Measurements from ENCODE around the gene RPL18A.

The RPL18A gene

GRCh38 chr19:17877696-17878095 is 18.0 kb downstream of the RPL18A start:
- Histone ChIP-seq H3K4me3 (ENCODE audit: low read depth in 1 of 2, low read length in 2 of 2) (no peak overlapping the region), H3K79me2 (ENCODE audit: insufficient read depth, low read length) (no peaks in the 10 kb centered on the region), H3K27ac (ENCODE audit: low read length) (no peak overlapping the region), H2AFZ (ENCODE audit: low read depth, low read length) (no peak overlapping the region), H3K4me1 (ENCODE audit: insufficient read depth, low read length) (no peaks in the 10 kb centered on the region), H3K9me3 (ENCODE audit: insufficient read depth, low read length, severe bottlenecking) (no peaks in the 10 kb centered on the region), H4K20me1 (ENCODE audit: insufficient read depth, low read length) (no peaks in the 10 kb centered on the region), H3K4me2 (ENCODE audit: insufficient read depth, low read length) (no peak overlapping the region), H3K9ac (ENCODE audit: low read depth, low read length) (no peak overlapping the region), H3K27me3 (ENCODE audit: insufficient read depth, low read length, poor library complexity) (peaks cover 2% of the 10 kb centered on the region), H3K36me3 (ENCODE audit: insufficient read depth, low read length) (no peaks in the 10 kb centered on the region)
- TF ChIP-seq EZH2 (IDR thresholded peaks at IDR 0.05; ENCODE audit: borderline replicate concordance, low read depth, low read length, severe bottlenecking), result no peak
- TF ChIP-seq, protein P1, sequence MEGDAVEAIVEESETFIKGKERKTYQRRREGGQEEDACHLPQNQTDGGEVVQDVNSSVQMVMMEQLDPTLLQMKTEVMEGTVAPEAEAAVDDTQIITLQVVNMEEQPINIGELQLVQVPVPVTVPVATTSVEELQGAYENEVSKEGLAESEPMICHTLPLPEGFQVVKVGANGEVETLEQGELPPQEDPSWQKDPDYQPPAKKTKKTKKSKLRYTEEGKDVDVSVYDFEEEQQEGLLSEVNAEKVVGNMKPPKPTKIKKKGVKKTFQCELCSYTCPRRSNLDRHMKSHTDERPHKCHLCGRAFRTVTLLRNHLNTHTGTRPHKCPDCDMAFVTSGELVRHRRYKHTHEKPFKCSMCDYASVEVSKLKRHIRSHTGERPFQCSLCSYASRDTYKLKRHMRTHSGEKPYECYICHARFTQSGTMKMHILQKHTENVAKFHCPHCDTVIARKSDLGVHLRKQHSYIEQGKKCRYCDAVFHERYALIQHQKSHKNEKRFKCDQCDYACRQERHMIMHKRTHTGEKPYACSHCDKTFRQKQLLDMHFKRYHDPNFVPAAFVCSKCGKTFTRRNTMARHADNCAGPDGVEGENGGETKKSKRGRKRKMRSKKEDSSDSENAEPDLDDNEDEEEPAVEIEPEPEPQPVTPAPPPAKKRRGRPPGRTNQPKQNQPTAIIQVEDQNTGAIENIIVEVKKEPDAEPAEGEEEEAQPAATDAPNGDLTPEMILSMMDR (IDR thresholded peaks at IDR 0.05; ENCODE audit: borderline replicate concordance, extremely low read depth, low read length, poor library complexity, severe bottlenecking), result no peak
- DNase-seq (no peak), ATAC-seq (ENCODE audit: insufficient read depth, low read depth) (no peak)

- no peak overlapping the region for H3K27ac ChIP-seq (ENCODE audit: low read length)
- H3K4me3 ChIP-seq (ENCODE audit: low read depth in 1 of 2, low read length in 2 of 2), result no peak overlapping the region
- no peak overlapping the region for H3K4me2 ChIP-seq (ENCODE audit: insufficient read depth, low read length)
- no peaks in the 10 kb centered on the region for H3K36me3 ChIP-seq (ENCODE audit: insufficient read depth, low read length)
- H4K20me1 ChIP-seq (ENCODE audit: insufficient read depth, low read length), result no peaks in the 10 kb centered on the region
- DNase-seq, result no peak
- no peaks in the 10 kb centered on the region for H3K4me1 ChIP-seq (ENCODE audit: insufficient read depth, low read length)
- ATAC-seq (ENCODE audit: insufficient read depth, low read depth), result no peak
- no peak overlapping the region for H2AFZ ChIP-seq (ENCODE audit: low read depth, low read length)
- H3K79me2 ChIP-seq (ENCODE audit: insufficient read depth, low read length), result no peaks in the 10 kb centered on the region
- no peak overlapping the region for H3K9ac ChIP-seq (ENCODE audit: low read depth, low read length)
- H3K9me3 ChIP-seq (ENCODE audit: insufficient read depth, low read length, severe bottlenecking), result no peaks in the 10 kb centered on the region
- peaks cover 2% of the 10 kb centered on the region for H3K27me3 ChIP-seq (ENCODE audit: insufficient read depth, low read length, poor library complexity)
- TF ChIP-seq, protein P1 (IDR thresholded peaks at IDR 0.05; ENCODE audit: borderline replicate concordance, extremely low read depth, low read length, poor library complexity, severe bottlenecking), result no peak
- no peak for TF ChIP-seq EZH2 (IDR thresholded peaks at IDR 0.05; ENCODE audit: borderline replicate concordance, low read depth, low read length, severe bottlenecking)
Observed at GRCh38 chr19:17879466-17879865, 19.8 kb downstream of the RPL18A start.

GRCh38 chr19:17881701-17882100 is 22.0 kb downstream of the RPL18A start:
- ATAC-seq (ENCODE audit: insufficient read depth, low read depth), result no peak
- H3K79me2 ChIP-seq (ENCODE audit: insufficient read depth, low read length), result no peaks in the 10 kb centered on the region
- no peak for DNase-seq
- no peak overlapping the region for H3K4me3 ChIP-seq (ENCODE audit: low read depth in 1 of 2, low read length in 2 of 2)
- no peaks in the 10 kb centered on the region for H3K4me1 ChIP-seq (ENCODE audit: insufficient read depth, low read length)
- no peaks in the 10 kb centered on the region for H4K20me1 ChIP-seq (ENCODE audit: insufficient read depth, low read length)
- no peak overlapping the region for H3K4me2 ChIP-seq (ENCODE audit: insufficient read depth, low read length)
- peaks cover 2% of the 10 kb centered on the region for H3K27me3 ChIP-seq (ENCODE audit: insufficient read depth, low read length, poor library complexity)
- H3K9ac ChIP-seq (ENCODE audit: low read depth, low read length), result no peak overlapping the region
- no peak overlapping the region for H3K27ac ChIP-seq (ENCODE audit: low read length)
- no peaks in the 10 kb centered on the region for H3K9me3 ChIP-seq (ENCODE audit: insufficient read depth, low read length, severe bottlenecking)
- H2AFZ ChIP-seq (ENCODE audit: low read depth, low read length), result no peak overlapping the region
- H3K36me3 ChIP-seq (ENCODE audit: insufficient read depth, low read length), result no peaks in the 10 kb centered on the region
- TF ChIP-seq EZH2 (IDR thresholded peaks at IDR 0.05; ENCODE audit: borderline replicate concordance, low read depth, low read length, severe bottlenecking), result no peak
- TF ChIP-seq, protein P1 (IDR thresholded peaks at IDR 0.05; ENCODE audit: borderline replicate concordance, extremely low read depth, low read length, poor library complexity, severe bottlenecking), result no peak

All from DND-41 (cell line).